HFFc6 (cell line): Measurements from ENCODE around the gene ADAM8. TPM values are rescaled to one million over a fixed set of nuclear protein-coding genes. Genes with fewer than 3 reads are reported as not detected.
"Not testable (repeated sequence)": the region's sequence is repeated elsewhere in the genome, so short reads cannot be mapped to it uniquely, and the experiment has no call there.

ENCODE experiments used
- DNase-seq: peaks from one replicate; pipeline ENCODE4 v3.0.0-alpha.2; 2018
- H3K27ac Mint-ChIP-seq: 2 replicates; pipeline ENCODE4 v1.8.0; 2020; ENCODE audit warnings: mild to moderate bottlenecking, mixed read lengths
- H3K27me3 Mint-ChIP-seq: 2 replicates; pipeline ENCODE4 v1.8.0; 2021; ENCODE audit warnings: mild to moderate bottlenecking, moderate library complexity, mixed read lengths; ENCODE audit not compliant: insufficient read depth
- H3K36me3 Mint-ChIP-seq: 2 replicates; pipeline ENCODE4 v1.8.0; 2021; ENCODE audit warnings: low read depth, mixed read lengths
- H3K4me1 Mint-ChIP-seq: 2 replicates; pipeline ENCODE4 v1.8.0; 2020; ENCODE audit warnings: low read depth, mixed read lengths
- H3K4me3 Mint-ChIP-seq: 2 replicates; pipeline ENCODE4 v1.8.0; 2020; ENCODE audit warnings: mild to moderate bottlenecking, moderate library complexity, mixed read lengths
- H3K9me3 Mint-ChIP-seq: 2 replicates; pipeline ENCODE4 v1.8.0; 2020; ENCODE audit warnings: mild to moderate bottlenecking, mixed read lengths
- CTCF ChIP-seq: fragments of 200-600 bp; sonication (generic); IDR thresholded peaks from 2 replicates; pipeline ENCODE4 v1.5.0; 2021; ENCODE audit warnings: antibody characterized with exemption, mild to moderate bottlenecking
- total RNA-seq, 6 experiments: library from RNA; stranded (reverse); fragmentation: NEBNext Ultra II Directional; extraction: Animal tissue kit (Norgen Biotek cat#: 25700); gene quantifications; 2 replicates in 1 of 6; 3 replicates in 5 of 6; pipeline ENCODE4 v1.2.3, GENCODE V29; 2021

The ADAM8 gene
- total RNA-seq, 6 experiments from 2014 or later, result 0.99 to 2.9 (median 1.2) TPM

GRCh38 chr10:133236401-133237240, 40.0 kb downstream of the ADAM8 start:
- TF ChIP-seq CTCF, result no peak
- no peaks in the 10 kb centered on the region for H3K9me3 Mint-ChIP-seq
- no peak overlapping the region for H3K4me3 Mint-ChIP-seq
- no peak for DNase-seq
- no peaks in the 10 kb centered on the region for H3K4me1 Mint-ChIP-seq
- no peaks in the 10 kb centered on the region for H3K36me3 Mint-ChIP-seq
- H3K27me3 Mint-ChIP-seq, result peaks cover 33% of the 10 kb centered on the region
- no peak overlapping the region for H3K27ac Mint-ChIP-seq

GRCh38 chr10:133235932-133236331, 40.7 kb downstream of the ADAM8 start:
- peaks cover 37% of the 10 kb centered on the region for H3K27me3 Mint-ChIP-seq
- no peak overlapping the region for H3K27ac Mint-ChIP-seq
- no peaks in the 10 kb centered on the region for H3K36me3 Mint-ChIP-seq
- H3K4me3 Mint-ChIP-seq, result no peak overlapping the region
- no peak for TF ChIP-seq CTCF
- DNase-seq, result no peak
- H3K9me3 Mint-ChIP-seq, result no peaks in the 10 kb centered on the region
- no peaks in the 10 kb centered on the region for H3K4me1 Mint-ChIP-seq

- H3K27me3 Mint-ChIP-seq, result peaks cover 37% of the 10 kb centered on the region
- DNase-seq, result no peak
- H3K36me3 Mint-ChIP-seq, result no peaks in the 10 kb centered on the region
- no peaks in the 10 kb centered on the region for H3K4me1 Mint-ChIP-seq
- no peak overlapping the region for H3K27ac Mint-ChIP-seq
- no peak for TF ChIP-seq CTCF
- H3K9me3 Mint-ChIP-seq, result no peaks in the 10 kb centered on the region
- no peak overlapping the region for H3K4me3 Mint-ChIP-seq
Observed at GRCh38 chr10:133235265-133235855, 41.3 kb downstream of the ADAM8 start.

- H3K27ac Mint-ChIP-seq, H3K9me3 Mint-ChIP-seq, H3K4me1 Mint-ChIP-seq, H3K36me3 Mint-ChIP-seq, DNase-seq, H3K4me3 Mint-ChIP-seq: not testable (repeated sequence)
- peaks cover 37% of the 10 kb centered on the region for H3K27me3 Mint-ChIP-seq
Observed at GRCh38 chr10:133234796-133235195, 41.9 kb downstream of the ADAM8 start.

GRCh38 chr10:133231946-133232574, 44.6 kb downstream of the ADAM8 start:
- H3K27ac Mint-ChIP-seq, result no peak overlapping the region
- H3K36me3 Mint-ChIP-seq, result no peaks in the 10 kb centered on the region
- no peak for TF ChIP-seq CTCF
- no peak overlapping the region for H3K4me3 Mint-ChIP-seq
- DNase-seq, result no peak
- H3K9me3 Mint-ChIP-seq, result no peaks in the 10 kb centered on the region
- H3K4me1 Mint-ChIP-seq, result no peaks in the 10 kb centered on the region
- peaks cover 38% of the 10 kb centered on the region for H3K27me3 Mint-ChIP-seq
